ENCODE measurements around the gene TP63.

TP63 gene

DNA sequence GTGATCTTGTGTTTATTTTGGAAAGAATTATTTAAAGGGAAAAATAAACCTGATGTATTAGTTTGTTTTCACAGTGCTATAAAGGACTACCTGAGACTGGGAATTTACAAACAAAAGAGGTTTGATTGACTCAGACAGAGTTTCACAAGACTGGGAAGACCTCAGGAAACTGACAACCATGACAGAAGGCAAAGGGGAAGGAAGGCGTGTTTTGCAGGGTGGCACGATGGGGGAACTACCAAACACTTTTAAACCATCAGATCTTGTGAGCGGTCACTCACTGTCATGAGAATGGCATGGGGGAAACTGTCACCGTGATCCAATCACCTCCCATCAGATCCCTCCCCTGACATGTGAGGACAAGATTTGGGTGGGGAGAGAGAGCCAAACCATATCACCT lies 87.0 kb downstream of the TP63 start:
- H3K4me3 ChIP-seq (ENCODE audit: low read depth, low read length), result no peak overlapping the region
- TF ChIP-seq, protein P1, sequence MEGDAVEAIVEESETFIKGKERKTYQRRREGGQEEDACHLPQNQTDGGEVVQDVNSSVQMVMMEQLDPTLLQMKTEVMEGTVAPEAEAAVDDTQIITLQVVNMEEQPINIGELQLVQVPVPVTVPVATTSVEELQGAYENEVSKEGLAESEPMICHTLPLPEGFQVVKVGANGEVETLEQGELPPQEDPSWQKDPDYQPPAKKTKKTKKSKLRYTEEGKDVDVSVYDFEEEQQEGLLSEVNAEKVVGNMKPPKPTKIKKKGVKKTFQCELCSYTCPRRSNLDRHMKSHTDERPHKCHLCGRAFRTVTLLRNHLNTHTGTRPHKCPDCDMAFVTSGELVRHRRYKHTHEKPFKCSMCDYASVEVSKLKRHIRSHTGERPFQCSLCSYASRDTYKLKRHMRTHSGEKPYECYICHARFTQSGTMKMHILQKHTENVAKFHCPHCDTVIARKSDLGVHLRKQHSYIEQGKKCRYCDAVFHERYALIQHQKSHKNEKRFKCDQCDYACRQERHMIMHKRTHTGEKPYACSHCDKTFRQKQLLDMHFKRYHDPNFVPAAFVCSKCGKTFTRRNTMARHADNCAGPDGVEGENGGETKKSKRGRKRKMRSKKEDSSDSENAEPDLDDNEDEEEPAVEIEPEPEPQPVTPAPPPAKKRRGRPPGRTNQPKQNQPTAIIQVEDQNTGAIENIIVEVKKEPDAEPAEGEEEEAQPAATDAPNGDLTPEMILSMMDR (IDR thresholded peaks at IDR 0.05; ENCODE audit: low read depth, low read length, missing control alignments), result no peak
- DNase-seq (ENCODE audit: low read depth), result no peak

DNA sequence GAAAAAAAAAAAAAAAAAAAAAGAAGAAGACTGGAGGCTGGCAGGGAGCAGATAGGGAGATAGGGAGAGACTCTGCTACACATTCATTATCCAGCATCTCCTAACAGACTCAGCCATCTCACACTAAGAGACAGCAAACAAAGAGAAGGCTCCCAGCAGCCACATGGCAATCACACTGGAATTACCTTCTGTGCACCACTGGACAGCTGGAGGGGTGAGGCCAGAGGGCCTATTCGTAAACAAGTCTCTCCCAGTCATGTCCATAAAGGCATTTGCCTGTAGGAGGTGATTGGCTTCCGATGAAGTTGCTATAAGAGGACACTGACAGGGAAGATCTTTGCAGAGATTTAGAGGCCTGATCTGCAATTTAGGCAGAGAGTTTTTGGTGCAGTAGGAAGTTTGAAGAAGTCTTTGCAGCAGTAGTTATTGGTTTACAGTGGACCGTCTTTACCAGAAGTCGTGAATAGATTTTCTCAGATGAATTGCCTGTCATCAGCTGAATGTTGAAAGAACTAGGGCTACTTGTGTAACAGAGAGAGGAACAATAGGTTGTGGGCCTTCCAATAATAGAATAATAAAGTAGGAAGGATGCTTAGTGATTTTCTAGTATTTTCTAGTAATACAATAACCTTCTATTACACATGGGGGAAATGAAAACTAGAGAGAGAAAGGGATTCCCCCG lies 89.7 kb downstream of the TP63 start:
- no peak for DNase-seq (ENCODE audit: low read depth)
- no peak overlapping the region for H3K4me3 ChIP-seq (ENCODE audit: low read depth, low read length)
- TF ChIP-seq, protein P1 (IDR thresholded peaks at IDR 0.05; ENCODE audit: low read depth, low read length, missing control alignments), result no peak

DNA sequence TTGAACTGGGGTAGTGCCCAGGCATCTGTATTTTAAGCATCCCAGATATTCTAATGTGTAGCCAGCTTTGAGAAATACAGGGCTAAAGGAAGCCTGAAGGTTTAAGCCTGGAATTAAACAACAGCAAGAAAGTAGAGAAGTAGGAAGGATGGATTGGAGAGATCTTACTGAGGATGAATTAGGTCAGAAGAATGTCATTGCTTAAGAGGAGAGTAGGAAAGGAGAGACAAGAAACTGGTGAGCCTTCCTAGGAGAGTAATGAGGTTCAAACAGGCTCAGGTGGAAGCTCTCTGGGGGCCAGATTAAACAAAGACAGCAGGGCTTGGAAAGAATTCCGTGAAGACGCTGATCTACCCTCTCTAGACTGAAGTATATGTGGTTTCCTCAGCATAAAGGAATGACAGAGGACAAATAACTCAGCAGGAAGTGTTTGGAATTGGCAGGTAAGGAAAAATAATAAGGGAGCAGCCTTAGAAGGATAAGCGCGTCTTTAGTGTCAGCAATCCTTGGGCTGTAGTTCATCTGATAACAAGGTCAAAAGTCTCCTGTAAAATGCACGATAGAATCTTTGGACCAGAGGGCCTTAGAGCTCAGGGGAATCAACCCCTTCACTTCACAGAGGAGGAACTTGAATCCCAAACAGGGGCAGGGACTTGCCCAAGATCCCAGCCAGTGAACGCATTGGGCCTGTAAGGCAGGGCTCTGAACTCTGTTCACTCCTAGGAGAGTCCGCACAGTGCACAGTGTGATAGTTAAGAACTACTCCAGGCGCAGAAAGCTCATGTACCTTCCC lies 90.9 kb downstream of the TP63 start:
- TF ChIP-seq, protein P1 (IDR thresholded peaks at IDR 0.05; ENCODE audit: low read depth, low read length, missing control alignments), result no peak
- H3K4me3 ChIP-seq (ENCODE audit: low read depth, low read length), result no peak overlapping the region
- no peak for DNase-seq (ENCODE audit: low read depth)

DNA sequence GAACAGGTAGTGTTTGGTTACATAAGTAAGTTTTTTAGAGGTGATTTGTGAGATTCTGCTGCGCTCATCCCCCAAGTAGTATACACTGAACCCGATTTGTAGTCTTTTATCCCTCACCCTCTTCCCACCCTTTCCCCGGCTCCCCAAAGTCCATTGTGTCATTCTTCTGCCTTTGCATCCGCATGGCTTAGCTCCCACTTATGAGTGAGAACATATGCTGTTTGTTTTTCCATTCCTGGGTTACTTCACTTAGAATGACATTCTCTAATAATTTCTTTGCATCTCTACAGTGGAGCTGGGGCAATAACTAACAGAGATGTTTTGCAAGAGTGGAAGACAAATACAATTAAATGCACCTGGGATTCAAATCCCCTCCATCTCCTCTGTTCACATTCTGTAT lies 93.2 kb downstream of the TP63 start:
- TF ChIP-seq, protein P1 (IDR thresholded peaks at IDR 0.05; ENCODE audit: low read depth, low read length, missing control alignments), result no peak
- no peak overlapping the region for H3K4me3 ChIP-seq (ENCODE audit: low read depth, low read length)
- DNase-seq (ENCODE audit: low read depth), result no peak

GRCh38 chr3:189726277-189726676 lies 95.1 kb downstream of the TP63 start:
- no peak for DNase-seq (ENCODE audit: low read depth)
- TF ChIP-seq, protein P1 (IDR thresholded peaks at IDR 0.05; ENCODE audit: low read depth, low read length, missing control alignments), result no peak
- no peak overlapping the region for H3K4me3 ChIP-seq (ENCODE audit: low read depth, low read length)

- TF ChIP-seq, protein P1 (IDR thresholded peaks at IDR 0.05; ENCODE audit: low read depth, low read length, missing control alignments), result no peak
- no peak overlapping the region for H3K4me3 ChIP-seq (ENCODE audit: low read depth, low read length)
- DNase-seq (ENCODE audit: low read depth), result no peak
These were observed 96.0 kb downstream of the TP63 start for GRCh38 chr3:189727158-189727557.

Measured in GM12864 (cell line).